GM12874 (cell line): ENCODE data around the gene LYZL4.

Experiments
- CTCF ChIP-seq: IDR thresholded peaks from 2 replicates; pipeline ENCODE4 v1.5.1; 2011; ENCODE audit warnings: low read depth, mild to moderate bottlenecking, control low read depth, low read length, moderate library complexity; ENCODE audit not compliant: insufficient read depth

LYZL4 gene

GRCh38 chr3:42405857-42406256 is 4.6 kb downstream of the LYZL4 start:
- TF ChIP-seq CTCF = no peak

GRCh38 chr3:42403737-42404136 is 6.7 kb downstream of the LYZL4 start:
- no peak for TF ChIP-seq CTCF

- no peak for TF ChIP-seq CTCF
These were observed 7.9 kb downstream of the LYZL4 start for GRCh38 chr3:42402394-42403096.

GRCh38 chr3:42398080-42398479 is 12.3 kb downstream of the LYZL4 start:
- TF ChIP-seq CTCF = no peak

- TF ChIP-seq CTCF = no peak
These were observed 12.8 kb downstream of the LYZL4 start for GRCh38 chr3:42397644-42398043.

GRCh38 chr3:42394579-42395288 is 15.7 kb downstream of the LYZL4 start:
- TF ChIP-seq CTCF = no peak

- no peak for TF ChIP-seq CTCF
These were observed 22.4 kb downstream of the LYZL4 start for GRCh38 chr3:42387802-42388651.
